Measurements from ENCODE around the gene PRSS12. TPM values are rescaled to one million over a fixed set of nuclear protein-coding genes. Genes with fewer than 3 reads are reported as not detected.

The PRSS12 gene
- total RNA-seq, 1 experiment from 2014 or later: 5.4 TPM

- Histone ChIP-seq H3K79me1 (ENCODE audit: insufficient read depth, low read depth, low read length, poor library complexity, severe bottlenecking) (no peaks in the 10 kb centered on the region), H3K14ac (ENCODE audit: insufficient read depth, low read length) (no peak overlapping the region), H3K27me3 (ENCODE audit: insufficient read depth, low read length) (no peaks in the 10 kb centered on the region), H3K23ac (ENCODE audit: insufficient read length, low read depth, low read length) (no peak overlapping the region), H2AFZ (ENCODE audit: low read length) (no peak overlapping the region), H3K4me1 (ENCODE audit: insufficient read depth, low read length) (no peaks in the 10 kb centered on the region), H3K9ac (ENCODE audit: extremely low read depth, insufficient read length, low read length) (no peak overlapping the region), H3T11ph (ENCODE audit: low read length) (no peak overlapping the region), H2BK15ac (ENCODE audit: low read depth, low read length) (no peak overlapping the region), H3K9me3 (ENCODE audit: control insufficient read depth, low read depth, low read length) (no peaks in the 10 kb centered on the region), H4K8ac (replicated peaks; ENCODE audit: insufficient read length, low read depth, low read length) (no peak overlapping the region), H3K23me2 (ENCODE audit: insufficient read length, low read depth, low read length, poor library complexity, severe bottlenecking) (no peaks in the 10 kb centered on the region), H3K4ac (ENCODE audit: low read depth, low read length) (no peak overlapping the region), H3K27ac (ENCODE audit: insufficient read length, low read depth, low read length) (no peak overlapping the region), H3K4me2 (ENCODE audit: insufficient read depth, insufficient read length, low read length) (no peak overlapping the region), H3K18ac (ENCODE audit: insufficient read length, low read depth, low read length) (no peak overlapping the region), H2BK120ac (ENCODE audit: low read depth, low read length, poor library complexity, severe bottlenecking) (no peak overlapping the region), H4K20me1 (ENCODE audit: control insufficient read depth, insufficient read depth, insufficient read length) (no peaks in the 10 kb centered on the region), H2BK5ac (ENCODE audit: insufficient read length, low read length) (no peak overlapping the region), H3K56ac (ENCODE audit: insufficient read length, low read depth, low read length) (no peak overlapping the region), H2AK5ac (ENCODE audit: insufficient read length, low read length) (no peak overlapping the region), H2BK12ac (ENCODE audit: insufficient read length, low read depth, low read length) (no peak overlapping the region), H3K79me2 (ENCODE audit: insufficient read depth, low read length) (no peaks in the 10 kb centered on the region), H4K91ac (ENCODE audit: insufficient read length, low read depth, low read length) (no peak overlapping the region), H4K5ac (ENCODE audit: insufficient read length, low read depth, low read length) (no peak overlapping the region), H2BK20ac (ENCODE audit: low read depth, low read length, poor library complexity, severe bottlenecking) (no peak overlapping the region)
- Mint-ChIP-seq H3K27me3 (ENCODE audit: low read depth) (no peaks in the 10 kb centered on the region; the same call in 1 of the 2 replicates), H3K36me3 (ENCODE audit: insufficient read depth in 1 of 3, low read depth in 3 of 3) (no peaks in the 10 kb centered on the region; a peak in 1 of 7 replicates), H3K4me1 (peaks cover 2 to 7% of the 10 kb centered on the region in 2 experiments; a peak in 3 of 4 replicates), H3K9me3 (no peaks in the 10 kb centered on the region), H3K27ac (no peak overlapping the region), H3K4me3 (no peak overlapping the region)
- DNase-seq: no peak
- no peak for TF ChIP-seq CTCF (conservative IDR thresholded peaks at IDR 0.05)
- no CpG with 5 or more reads among the region's 2 CpGs for WGBS (ENCODE audit: extremely low coverage, insufficient read length, low lambda C conversion rate)
These were observed 38.6 kb downstream of the PRSS12 start for GRCh38 chr4:118314221-118314620.
